ENCODE results near the gene GRID1. TPM values are rescaled to one million over a fixed set of nuclear protein-coding genes. Genes with fewer than 3 reads are reported as not detected.

Gene GRID1
- polyA plus RNA-seq, 1 of the 3 experiments (the other 2 are of a cell fraction): 0.13 TPM

- no peak overlapping the region for H3K9ac ChIP-seq
- no peaks in the 10 kb centered on the region for H3K9me3 ChIP-seq
- no peaks in the 10 kb centered on the region for H3K27me3 ChIP-seq (ENCODE audit: insufficient read depth)
- no peak overlapping the region for H3K4me2 ChIP-seq
- peak overlapping the region in 1 of 2 experiments; percentile 90; a peak in 2 of 4 replicates for H3K27ac ChIP-seq (ENCODE audit: low read depth in 2 of 2, low read length in 1 of 2)
- CTCF ChIA-PET: interaction anchor here (0.9 to 2.5 kb wide), 4 partner anchors 12 to 105 kb away, joined by 3 to 7 read pairs (median 5); no protein-coding TSS in a partner anchor
- TF ChIP-seq IRF3 (IDR thresholded peaks at IDR 0.05; ENCODE audit: low read depth, low read length): no peak
- TF ChIP-seq MXI1 (IDR thresholded peaks at IDR 0.05; ENCODE audit: low read depth, low read length): peak; percentile 76; the same call in 1 of the 2 replicates
- no peak for TF ChIP-seq POLR2AphosphoS5 (IDR thresholded peaks at IDR 0.05; ENCODE audit: low read depth, low read length)
- TF ChIP-seq YY1 (IDR thresholded peaks at IDR 0.05; ENCODE audit: low read depth): no peak
- TF ChIP-seq SIN3A (IDR thresholded peaks at IDR 0.05; ENCODE audit: borderline replicate concordance, low read depth, low read length): no peak
- no peak for TF ChIP-seq TEAD4 (IDR thresholded peaks at IDR 0.05; ENCODE audit: borderline replicate concordance, insufficient read depth)
- TF ChIP-seq FOXJ3 (CRISPR knock-in tag; IDR thresholded peaks at IDR 0.05): peak; percentile 18; the same call in 1 of the 2 replicates
- TF ChIP-seq RCOR1 (IDR thresholded peaks at IDR 0.05; ENCODE audit: low read length): peak; percentile 75
- no peak for TF ChIP-seq MEF2A (IDR thresholded peaks at IDR 0.05; ENCODE audit: borderline replicate concordance, low read depth)
- no peak for TF ChIP-seq EZH2phosphoT487 (IDR thresholded peaks at IDR 0.05; ENCODE audit: borderline replicate concordance, low read depth)
- peak in 1 of 2 experiments; percentile 88; a peak in 2 of 4 replicates for TF ChIP-seq EP300 (IDR thresholded peaks at IDR 0.05; ENCODE audit: borderline replicate concordance in 1 of 2, low read depth in 1 of 2, low read length in 1 of 2)
- TF ChIP-seq NFIC (IDR thresholded peaks at IDR 0.05; ENCODE audit: borderline replicate concordance): no peak
- TF ChIP-seq PBX3 (IDR thresholded peaks at IDR 0.05): 0 out of 2 replicates have a peak, but pooled peaks have one; percentile 23
- TF ChIP-seq FOSL2 (IDR thresholded peaks at IDR 0.05; ENCODE audit: borderline replicate concordance, low read depth): no peak
- peak; percentile 14; the same call in 1 of the 2 replicates for TF ChIP-seq TCF12 (IDR thresholded peaks at IDR 0.05)
- peak; percentile 91 for TF ChIP-seq GATA2 (CRISPR knock-in tag; IDR thresholded peaks at IDR 0.05)
- TF ChIP-seq RAD21 (IDR thresholded peaks at IDR 0.05; ENCODE audit: low read length): peak; percentile 21
- no peak for TF ChIP-seq MAX (IDR thresholded peaks at IDR 0.05; ENCODE audit: low read depth)
- no peak for TF ChIP-seq RXRA (IDR thresholded peaks at IDR 0.05; ENCODE audit: borderline replicate concordance, low read depth)
- no peak for TF ChIP-seq USF2 (IDR thresholded peaks at IDR 0.05; ENCODE audit: borderline replicate concordance, low read depth, low read length)
- no peak overlapping the region for H2AFZ ChIP-seq (ENCODE audit: low read depth)
- no peaks in the 10 kb centered on the region for H4K20me1 ChIP-seq (ENCODE audit: insufficient read depth)
- no peaks in the 10 kb centered on the region for H3F3A ChIP-seq (replicated peaks; ENCODE audit: insufficient read depth)
- no peaks in the 10 kb centered on the region for H3K9me2 ChIP-seq
- DNase-seq: peak; percentile 86
- POLR2A ChIA-PET: interaction anchor here (1.0 to 1.4 kb wide), 2 partner anchors 14 to 75 kb away, joined by 3 read pairs; no protein-coding TSS in a partner anchor
- H3K4me1 ChIP-seq (ENCODE audit: control insufficient read depth in 1 of 2, insufficient read depth in 2 of 2, low read depth in 1 of 2, low read length in 1 of 2): peaks cover 0 to 24% of the 10 kb centered on the region in 2 experiments; a peak in 2 of 4 replicates
- H3K4me3 ChIP-seq (ENCODE audit: low read depth in 2 of 2, low read length in 1 of 2): no peak overlapping the region
- H3K36me3 ChIP-seq (replicated peaks in 1 of 2; ENCODE audit: control insufficient read depth in 1 of 2, insufficient read depth in 2 of 2, low read length in 1 of 2): no peaks in the 10 kb centered on the region
- no peaks in the 10 kb centered on the region for H3K79me2 ChIP-seq (ENCODE audit: insufficient read depth)
- 18% methylated on average over 12 of the region's 16 CpGs for WGBS (ENCODE audit: low lambda C conversion rate)
These were observed 122.1 kb downstream of the GRID1 start for GRCh38 chr10:86244297-86245014.
